ENCODE measurements around the gene DICER1. TPM values are rescaled to one million over a fixed set of nuclear protein-coding genes. Genes with fewer than 3 reads are reported as not detected.

DICER1 gene
- total RNA-seq, 4 donors from 2014 or later = 38.3 to 124 (median 54.4) TPM

DNA sequence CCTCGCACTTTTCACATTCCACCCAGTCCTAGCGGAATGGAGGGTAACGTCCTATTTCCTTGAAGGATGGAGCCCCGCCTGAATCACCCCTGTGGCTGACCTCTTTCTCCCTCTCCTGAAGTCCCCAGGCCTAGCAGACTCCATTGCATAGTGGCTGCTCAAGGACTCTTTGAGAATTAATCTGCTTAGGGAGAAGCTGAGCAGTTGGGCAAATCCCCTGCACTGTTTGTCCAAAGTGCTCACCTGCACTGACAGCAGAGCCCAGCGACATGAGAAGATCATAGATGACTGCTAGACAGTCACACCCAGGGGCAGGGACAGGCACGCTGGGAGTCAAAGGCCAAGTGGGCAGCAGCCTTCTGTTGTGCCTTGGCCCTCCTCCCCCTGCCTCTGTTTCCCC lies 37.7 kb upstream of the DICER1 start:
- Histone ChIP-seq H3K27ac (no peak overlapping the region), H3K4me3 (no peak overlapping the region), H3K4me1 (no peaks in the 10 kb centered on the region), H3K27me3 (no peaks in the 10 kb centered on the region), H3K9me3 (no peaks in the 10 kb centered on the region), H3K36me3 (no peaks in the 10 kb centered on the region)
- TF ChIP-seq, protein P1, sequence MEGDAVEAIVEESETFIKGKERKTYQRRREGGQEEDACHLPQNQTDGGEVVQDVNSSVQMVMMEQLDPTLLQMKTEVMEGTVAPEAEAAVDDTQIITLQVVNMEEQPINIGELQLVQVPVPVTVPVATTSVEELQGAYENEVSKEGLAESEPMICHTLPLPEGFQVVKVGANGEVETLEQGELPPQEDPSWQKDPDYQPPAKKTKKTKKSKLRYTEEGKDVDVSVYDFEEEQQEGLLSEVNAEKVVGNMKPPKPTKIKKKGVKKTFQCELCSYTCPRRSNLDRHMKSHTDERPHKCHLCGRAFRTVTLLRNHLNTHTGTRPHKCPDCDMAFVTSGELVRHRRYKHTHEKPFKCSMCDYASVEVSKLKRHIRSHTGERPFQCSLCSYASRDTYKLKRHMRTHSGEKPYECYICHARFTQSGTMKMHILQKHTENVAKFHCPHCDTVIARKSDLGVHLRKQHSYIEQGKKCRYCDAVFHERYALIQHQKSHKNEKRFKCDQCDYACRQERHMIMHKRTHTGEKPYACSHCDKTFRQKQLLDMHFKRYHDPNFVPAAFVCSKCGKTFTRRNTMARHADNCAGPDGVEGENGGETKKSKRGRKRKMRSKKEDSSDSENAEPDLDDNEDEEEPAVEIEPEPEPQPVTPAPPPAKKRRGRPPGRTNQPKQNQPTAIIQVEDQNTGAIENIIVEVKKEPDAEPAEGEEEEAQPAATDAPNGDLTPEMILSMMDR (IDR thresholded peaks at IDR 0.05) = no peak
- TF ChIP-seq POLR2A (IDR thresholded peaks at IDR 0.05) = no peak
- TF ChIP-seq POLR2AphosphoS5 (IDR thresholded peaks at IDR 0.05) = no peak
- TF ChIP-seq EP300 (IDR thresholded peaks at IDR 0.05) = no peak
- WGBS = 90% methylated on average over 6 of the region's 6 CpGs
- DNase-seq (ENCODE audit: low spot score in 2 of 2) = no peak

- Histone ChIP-seq H3K4me1 (no peaks in the 10 kb centered on the region), H3K36me3 (no peaks in the 10 kb centered on the region), H3K4me3 (no peak overlapping the region), H3K27me3 (no peaks in the 10 kb centered on the region), H3K9me3 (no peaks in the 10 kb centered on the region), H3K27ac (no peak overlapping the region)
- TF ChIP-seq EP300 (IDR thresholded peaks at IDR 0.05) = no peak
- TF ChIP-seq POLR2A (IDR thresholded peaks at IDR 0.05) = no peak
- TF ChIP-seq, protein P1 (IDR thresholded peaks at IDR 0.05) = no peak
- TF ChIP-seq POLR2AphosphoS5 (IDR thresholded peaks at IDR 0.05) = no peak
- WGBS = 85% methylated on average over 6 of the region's 6 CpGs
- DNase-seq (ENCODE audit: low spot score in 2 of 2) = no peak
Measured at GRCh38 chr14:95193081-95193480, 35.8 kb upstream of the DICER1 start.

- H3K4me1 ChIP-seq = no peaks in the 10 kb centered on the region
- H3K36me3 ChIP-seq = no peaks in the 10 kb centered on the region
- no peak overlapping the region for H3K4me3 ChIP-seq
- DNase-seq (ENCODE audit: low spot score in 2 of 2) = no peak
- H3K9me3 ChIP-seq = no peaks in the 10 kb centered on the region
- H3K27ac ChIP-seq = no peak overlapping the region
- no peaks in the 10 kb centered on the region for H3K27me3 ChIP-seq
- WGBS = 94% methylated on average over 6 of the region's 6 CpGs
- TF ChIP-seq POLR2AphosphoS5 (IDR thresholded peaks at IDR 0.05) (no peak), EP300 (IDR thresholded peaks at IDR 0.05) (no peak), POLR2A (IDR thresholded peaks at IDR 0.05) (no peak)
- TF ChIP-seq, protein P1 (IDR thresholded peaks at IDR 0.05) = no peak
Measured at GRCh38 chr14:95192311-95192710, 35.0 kb upstream of the DICER1 start.

DNA sequence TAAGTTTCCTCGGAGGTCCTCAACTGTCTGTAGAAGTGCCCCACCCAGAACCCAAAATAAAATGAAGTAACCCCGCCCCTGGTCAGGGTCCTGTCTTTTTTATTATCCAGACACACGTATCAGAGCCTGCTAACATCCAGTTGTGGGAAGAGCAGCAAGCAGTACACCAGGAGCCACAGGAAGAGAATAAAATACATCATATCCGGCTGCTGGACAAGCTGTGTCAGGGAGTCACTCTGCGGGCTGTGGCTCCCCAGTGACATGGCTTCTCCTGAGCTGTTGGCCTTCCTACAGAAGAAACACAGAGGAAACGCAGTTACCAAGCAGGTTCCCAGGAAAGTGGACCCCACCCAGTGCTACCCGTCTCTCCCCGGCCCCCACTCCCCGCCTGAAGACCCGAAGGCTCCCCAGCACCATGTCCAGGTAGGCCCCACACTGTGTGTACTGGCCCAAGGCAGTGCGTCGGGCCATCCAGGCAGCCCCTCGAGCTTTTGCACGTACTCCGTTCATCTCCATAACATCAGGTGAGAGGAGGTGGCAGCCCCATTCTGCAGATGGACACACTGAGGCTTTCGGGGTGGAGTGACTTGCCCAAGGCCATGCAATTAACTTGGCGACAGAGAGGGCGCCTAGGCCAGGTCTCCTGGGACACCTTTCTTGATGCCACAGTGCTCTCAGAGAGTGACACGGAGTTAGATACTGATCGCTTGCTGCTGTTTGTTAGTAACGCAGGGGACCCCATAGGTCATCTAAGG lies 34.3 kb upstream of the DICER1 start:
- Histone ChIP-seq H3K4me1 (no peaks in the 10 kb centered on the region), H3K36me3 (no peaks in the 10 kb centered on the region), H3K9me3 (no peaks in the 10 kb centered on the region), H3K27me3 (no peaks in the 10 kb centered on the region), H3K27ac (no peak overlapping the region), H3K4me3 (no peak overlapping the region)
- DNase-seq (ENCODE audit: low spot score in 2 of 2) = no peak
- WGBS = 85% methylated on average over 14 of the region's 21 CpGs
- TF ChIP-seq POLR2A (IDR thresholded peaks at IDR 0.05) (no peak), EP300 (IDR thresholded peaks at IDR 0.05) (no peak), POLR2AphosphoS5 (IDR thresholded peaks at IDR 0.05) (no peak)
- TF ChIP-seq, protein P1 (IDR thresholded peaks at IDR 0.05) = no peak

- H3K9me3 ChIP-seq = no peaks in the 10 kb centered on the region
- H3K27me3 ChIP-seq = no peaks in the 10 kb centered on the region
- H3K4me3 ChIP-seq = no peak overlapping the region
- WGBS = 90% methylated on average over 6 of the region's 7 CpGs
- DNase-seq (ENCODE audit: low spot score in 2 of 2) = no peak
- no peaks in the 10 kb centered on the region for H3K36me3 ChIP-seq
- TF ChIP-seq POLR2A (IDR thresholded peaks at IDR 0.05) = no peak
- TF ChIP-seq, protein P1 (IDR thresholded peaks at IDR 0.05) = no peak
- TF ChIP-seq POLR2AphosphoS5 (IDR thresholded peaks at IDR 0.05) = no peak
- no peak for TF ChIP-seq EP300 (IDR thresholded peaks at IDR 0.05)
- no peaks in the 10 kb centered on the region for H3K4me1 ChIP-seq
- H3K27ac ChIP-seq = no peak overlapping the region
Measured at GRCh38 chr14:95190857-95191256, 33.5 kb upstream of the DICER1 start.
